K562 (cell line): ENCODE results near the gene NCOA4. TPM values are rescaled to one million over a fixed set of nuclear protein-coding genes. Genes with fewer than 3 reads are reported as not detected.

ENCODE experiments used
- C11orf30 ChIP-seq: fragments of 450-650 bp; IDR thresholded peaks from 2 replicates; pipeline ENCODE4 v1.6.1; 2016; ENCODE audit warnings: low read depth, mild to moderate bottlenecking
- NR2C1 ChIP-seq, 2 experiments: fragments of 450-650 bp; IDR thresholded peaks; 2 replicates each; pipeline ENCODE4 v1.6.1; 2017; ENCODE audit warnings: mild to moderate bottlenecking in 2 of 2, antibody characterized with exemption in 1 of 2, inconsistent platforms in 1 of 2, missing compliant biosample characterization in 1 of 2, missing genetic modification characterization in 1 of 2
- PHB ChIP-seq: fragments of 250-450 bp; sonication (Bioruptor Pico); IDR thresholded peaks from 2 replicates; pipeline ENCODE4 v1.5.0; 2021
- SRSF3 ChIP-seq: fragments of 200-400 bp; formaldehyde crosslinking; IDR thresholded peaks from 2 replicates; pipeline ENCODE4 v1.6.1; 2016; ENCODE audit warnings: mild to moderate bottlenecking, low read length, moderate library complexity; ENCODE audit not compliant: insufficient read depth
- polyA plus RNA-seq, 8 experiments: library from polyadenylated mRNA; depleted of rRNA in 4 of 8; stranded (reverse) in 5 of 8; unstranded in 3 of 8; fragments of >200 nt; fragmentation: Nextera tagmentation in 2 of 8; fragmentation: Illumina TruSeq in 1 of 8; extraction: Ambion mirVana in 2 of 8; extraction: Trizol in 1 of 8; gene quantifications; 2 replicates each; pipeline versions ENCODE4 v1.2.1 to v1.2.3, GENCODE V29; 2011 to 2014; ENCODE audit warnings: inconsistent platforms in 1 of 8, missing spikeins in 1 of 8
- total RNA-seq, 7 experiments: library from RNA; depleted of rRNA in 6 of 7; stranded (reverse); fragments of >200 nt in 6 of 7; fragmentation: Illumina TruSeq in 2 of 7; extraction: Trizol in 2 of 7; gene quantifications; 2 replicates each; pipeline versions ENCODE4 v1.2.1 to v1.2.3, GENCODE V29; 2011 to 2021; ENCODE audit warnings: low replicate concordance in 1 of 7
- TF ChIP-seq, protein P1 (sequence below), 2 experiments: fragments of 450-650 bp in 1 of 2; sonication (generic) in 1 of 2; formaldehyde crosslinking in 1 of 2; IDR thresholded peaks; 2 replicates each; pipeline versions ENCODE4 v1.7.1 to v1.9.0; 2016 to 2022; ENCODE audit warnings: inconsistent platforms in 1 of 2, mild to moderate bottlenecking in 1 of 2, missing genetic modification reagents in 1 of 2
- TF ChIP-seq, protein P2 (sequence below): fragments of 150-350 bp; conservative IDR thresholded peaks from 2 replicates; pipeline ENCODE4 v1.6.1; 2014; ENCODE audit warnings: low read length
- TF ChIP-seq, protein P3 (sequence below), 2 experiments: fragments of 450-650 bp; formaldehyde crosslinking in 1 of 2; IDR thresholded peaks; 2 replicates each; pipeline versions ENCODE4 v1.4.0 to v1.6.1; 2014 to 2020; ENCODE audit warnings: mild to moderate bottlenecking in 2 of 2, borderline replicate concordance in 1 of 2, low read depth in 1 of 2

NCOA4 gene
- total and polyA plus RNA-seq, 9 of the 15 experiments (the other 6 are each of a cell fraction or from before 2014, with no cell fraction given), result 89.8 to 283 (median 181) TPM

DNA sequence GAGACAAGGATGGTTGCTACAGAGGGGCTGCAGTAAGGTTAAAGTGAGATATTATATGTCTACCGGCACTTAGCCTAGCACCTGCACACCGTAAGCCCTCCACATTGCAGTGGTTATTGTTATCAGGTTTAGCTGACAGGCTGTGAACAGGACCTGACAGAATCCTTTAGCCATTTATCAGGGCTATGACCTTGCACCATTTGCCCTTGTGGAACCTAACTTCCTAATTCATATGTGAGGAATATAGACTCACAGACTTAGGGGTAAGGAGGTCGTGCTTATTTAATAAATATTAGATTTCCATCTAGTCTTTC lies 10.1 kb downstream of the NCOA4 start (continued):
- TF ChIP-seq, protein P1, sequence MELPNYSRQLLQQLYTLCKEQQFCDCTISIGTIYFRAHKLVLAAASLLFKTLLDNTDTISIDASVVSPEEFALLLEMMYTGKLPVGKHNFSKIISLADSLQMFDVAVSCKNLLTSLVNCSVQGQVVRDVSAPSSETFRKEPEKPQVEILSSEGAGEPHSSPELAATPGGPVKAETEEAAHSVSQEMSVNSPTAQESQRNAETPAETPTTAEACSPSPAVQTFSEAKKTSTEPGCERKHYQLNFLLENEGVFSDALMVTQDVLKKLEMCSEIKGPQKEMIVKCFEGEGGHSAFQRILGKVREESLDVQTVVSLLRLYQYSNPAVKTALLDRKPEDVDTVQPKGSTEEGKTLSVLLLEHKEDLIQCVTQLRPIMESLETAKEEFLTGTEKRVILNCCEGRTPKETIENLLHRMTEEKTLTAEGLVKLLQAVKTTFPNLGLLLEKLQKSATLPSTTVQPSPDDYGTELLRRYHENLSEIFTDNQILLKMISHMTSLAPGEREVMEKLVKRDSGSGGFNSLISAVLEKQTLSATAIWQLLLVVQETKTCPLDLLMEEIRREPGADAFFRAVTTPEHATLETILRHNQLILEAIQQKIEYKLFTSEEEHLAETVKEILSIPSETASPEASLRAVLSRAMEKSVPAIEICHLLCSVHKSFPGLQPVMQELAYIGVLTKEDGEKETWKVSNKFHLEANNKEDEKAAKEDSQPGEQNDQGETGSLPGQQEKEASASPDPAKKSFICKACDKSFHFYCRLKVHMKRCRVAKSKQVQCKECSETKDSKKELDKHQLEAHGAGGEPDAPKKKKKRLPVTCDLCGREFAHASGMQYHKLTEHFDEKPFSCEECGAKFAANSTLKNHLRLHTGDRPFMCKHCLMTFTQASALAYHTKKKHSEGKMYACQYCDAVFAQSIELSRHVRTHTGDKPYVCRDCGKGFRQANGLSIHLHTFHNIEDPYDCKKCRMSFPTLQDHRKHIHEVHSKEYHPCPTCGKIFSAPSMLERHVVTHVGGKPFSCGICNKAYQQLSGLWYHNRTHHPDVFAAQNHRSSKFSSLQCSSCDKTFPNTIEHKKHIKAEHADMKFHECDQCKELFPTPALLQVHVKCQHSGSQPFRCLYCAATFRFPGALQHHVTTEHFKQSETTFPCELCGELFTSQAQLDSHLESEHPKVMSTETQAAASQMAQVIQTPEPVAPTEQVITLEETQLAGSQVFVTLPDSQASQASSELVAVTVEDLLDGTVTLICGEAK (IDR thresholded peaks at IDR 0.05), result no peak
- TF ChIP-seq, protein P1 (CRISPR knock-in tag; IDR thresholded peaks at IDR 0.05), result no peak
- TF ChIP-seq SRSF3, result no peak
- TF ChIP-seq PHB (CRISPR knock-in tag), result no peak
- TF ChIP-seq, protein P2, sequence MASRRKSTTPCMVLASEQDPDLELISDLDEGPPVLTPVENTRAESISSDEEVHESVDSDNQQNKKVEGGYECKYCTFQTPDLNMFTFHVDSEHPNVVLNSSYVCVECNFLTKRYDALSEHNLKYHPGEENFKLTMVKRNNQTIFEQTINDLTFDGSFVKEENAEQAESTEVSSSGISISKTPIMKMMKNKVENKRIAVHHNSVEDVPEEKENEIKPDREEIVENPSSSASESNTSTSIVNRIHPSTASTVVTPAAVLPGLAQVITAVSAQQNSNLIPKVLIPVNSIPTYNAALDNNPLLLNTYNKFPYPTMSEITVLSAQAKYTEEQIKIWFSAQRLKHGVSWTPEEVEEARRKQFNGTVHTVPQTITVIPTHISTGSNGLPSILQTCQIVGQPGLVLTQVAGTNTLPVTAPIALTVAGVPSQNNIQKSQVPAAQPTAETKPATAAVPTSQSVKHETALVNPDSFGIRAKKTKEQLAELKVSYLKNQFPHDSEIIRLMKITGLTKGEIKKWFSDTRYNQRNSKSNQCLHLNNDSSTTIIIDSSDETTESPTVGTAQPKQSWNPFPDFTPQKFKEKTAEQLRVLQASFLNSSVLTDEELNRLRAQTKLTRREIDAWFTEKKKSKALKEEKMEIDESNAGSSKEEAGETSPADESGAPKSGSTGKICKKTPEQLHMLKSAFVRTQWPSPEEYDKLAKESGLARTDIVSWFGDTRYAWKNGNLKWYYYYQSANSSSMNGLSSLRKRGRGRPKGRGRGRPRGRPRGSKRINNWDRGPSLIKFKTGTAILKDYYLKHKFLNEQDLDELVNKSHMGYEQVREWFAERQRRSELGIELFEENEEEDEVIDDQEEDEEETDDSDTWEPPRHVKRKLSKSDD, result no peak
- TF ChIP-seq NR2C1 (IDR thresholded peaks at IDR 0.05), result peak; percentile 47; the same call in 1 of the 2 replicates
- TF ChIP-seq NR2C1 (tag; IDR thresholded peaks at IDR 0.05), result 0 out of 2 replicates have a peak, but pooled peaks have one; percentile 20
- TF ChIP-seq, protein P3, sequence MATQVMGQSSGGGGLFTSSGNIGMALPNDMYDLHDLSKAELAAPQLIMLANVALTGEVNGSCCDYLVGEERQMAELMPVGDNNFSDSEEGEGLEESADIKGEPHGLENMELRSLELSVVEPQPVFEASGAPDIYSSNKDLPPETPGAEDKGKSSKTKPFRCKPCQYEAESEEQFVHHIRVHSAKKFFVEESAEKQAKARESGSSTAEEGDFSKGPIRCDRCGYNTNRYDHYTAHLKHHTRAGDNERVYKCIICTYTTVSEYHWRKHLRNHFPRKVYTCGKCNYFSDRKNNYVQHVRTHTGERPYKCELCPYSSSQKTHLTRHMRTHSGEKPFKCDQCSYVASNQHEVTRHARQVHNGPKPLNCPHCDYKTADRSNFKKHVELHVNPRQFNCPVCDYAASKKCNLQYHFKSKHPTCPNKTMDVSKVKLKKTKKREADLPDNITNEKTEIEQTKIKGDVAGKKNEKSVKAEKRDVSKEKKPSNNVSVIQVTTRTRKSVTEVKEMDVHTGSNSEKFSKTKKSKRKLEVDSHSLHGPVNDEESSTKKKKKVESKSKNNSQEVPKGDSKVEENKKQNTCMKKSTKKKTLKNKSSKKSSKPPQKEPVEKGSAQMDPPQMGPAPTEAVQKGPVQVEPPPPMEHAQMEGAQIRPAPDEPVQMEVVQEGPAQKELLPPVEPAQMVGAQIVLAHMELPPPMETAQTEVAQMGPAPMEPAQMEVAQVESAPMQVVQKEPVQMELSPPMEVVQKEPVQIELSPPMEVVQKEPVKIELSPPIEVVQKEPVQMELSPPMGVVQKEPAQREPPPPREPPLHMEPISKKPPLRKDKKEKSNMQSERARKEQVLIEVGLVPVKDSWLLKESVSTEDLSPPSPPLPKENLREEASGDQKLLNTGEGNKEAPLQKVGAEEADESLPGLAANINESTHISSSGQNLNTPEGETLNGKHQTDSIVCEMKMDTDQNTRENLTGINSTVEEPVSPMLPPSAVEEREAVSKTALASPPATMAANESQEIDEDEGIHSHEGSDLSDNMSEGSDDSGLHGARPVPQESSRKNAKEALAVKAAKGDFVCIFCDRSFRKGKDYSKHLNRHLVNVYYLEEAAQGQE (IDR thresholded peaks at IDR 0.05; ENCODE audit: borderline replicate concordance), result no peak
- TF ChIP-seq, protein P3 (CRISPR knock-in tag; IDR thresholded peaks at IDR 0.05; ENCODE audit: low read depth), result no peak
- peak; percentile 17; the same call in 1 of the 2 replicates for TF ChIP-seq C11orf30
